HG02970 (cell line): ENCODE results near the gene VEZT.

Experiments
- ATAC-seq: cut with Tn5 transposase; IDR thresholded peaks from one replicate; pipeline ENCODE4 v1.9.1; 2021; ENCODE audit warnings: mild to moderate bottlenecking, moderate library complexity, moderate number of reproducible peaks; ENCODE audit not compliant: unreplicated experiment, low FRiP score

The VEZT gene

GRCh38 chr12:95198914-95199313 is 18.7 kb upstream of the VEZT start:
- no peak for ATAC-seq

GRCh38 chr12:95200128-95200894 is 17.3 kb upstream of the VEZT start:
- ATAC-seq: no peak

GRCh38 chr12:95201056-95201670 is 16.4 kb upstream of the VEZT start:
- no peak for ATAC-seq

GRCh38 chr12:95202691-95203486 is 14.7 kb upstream of the VEZT start:
- ATAC-seq: no peak

- ATAC-seq: no peak
These were observed 14.0 kb upstream of the VEZT start for GRCh38 chr12:95203487-95204030.

GRCh38 chr12:95204141-95204866 is 13.3 kb upstream of the VEZT start:
- no peak for ATAC-seq

GRCh38 chr12:95205016-95205624 is 12.5 kb upstream of the VEZT start:
- ATAC-seq: no peak

- no peak for ATAC-seq
These were observed 11.9 kb upstream of the VEZT start for GRCh38 chr12:95205685-95206084.

- ATAC-seq: no peak
These were observed 10.7 kb upstream of the VEZT start for GRCh38 chr12:95206916-95207315.

GRCh38 chr12:95207407-95207806 is 10.2 kb upstream of the VEZT start:
- ATAC-seq: no peak

GRCh38 chr12:95208678-95209077 is 8.9 kb upstream of the VEZT start:
- ATAC-seq: no peak

- ATAC-seq: no peak
These were observed 5.0 kb upstream of the VEZT start for GRCh38 chr12:95212586-95212985.

GRCh38 chr12:95213119-95213518 is 4.5 kb upstream of the VEZT start:
- no peak for ATAC-seq

GRCh38 chr12:95213928-95214327 is 3.7 kb upstream of the VEZT start:
- ATAC-seq: no peak

GRCh38 chr12:95214466-95214865 is 3.1 kb upstream of the VEZT start:
- ATAC-seq: no peak

- ATAC-seq: no peak
These were observed 1.7 kb upstream of the VEZT start for GRCh38 chr12:95215949-95216348.

- ATAC-seq: no peak
These were observed 763 bp upstream of the VEZT start for GRCh38 chr12:95216711-95217376.

- no peak for ATAC-seq
These were observed 835 bp downstream of the VEZT start for GRCh38 chr12:95218150-95219133.
